Measurements from ENCODE around the gene PON2.

PON2 gene

GRCh38 chr7:95441042-95441823 is 6.4 kb upstream of the PON2 start:
- no peak for DNase-seq

DNA sequence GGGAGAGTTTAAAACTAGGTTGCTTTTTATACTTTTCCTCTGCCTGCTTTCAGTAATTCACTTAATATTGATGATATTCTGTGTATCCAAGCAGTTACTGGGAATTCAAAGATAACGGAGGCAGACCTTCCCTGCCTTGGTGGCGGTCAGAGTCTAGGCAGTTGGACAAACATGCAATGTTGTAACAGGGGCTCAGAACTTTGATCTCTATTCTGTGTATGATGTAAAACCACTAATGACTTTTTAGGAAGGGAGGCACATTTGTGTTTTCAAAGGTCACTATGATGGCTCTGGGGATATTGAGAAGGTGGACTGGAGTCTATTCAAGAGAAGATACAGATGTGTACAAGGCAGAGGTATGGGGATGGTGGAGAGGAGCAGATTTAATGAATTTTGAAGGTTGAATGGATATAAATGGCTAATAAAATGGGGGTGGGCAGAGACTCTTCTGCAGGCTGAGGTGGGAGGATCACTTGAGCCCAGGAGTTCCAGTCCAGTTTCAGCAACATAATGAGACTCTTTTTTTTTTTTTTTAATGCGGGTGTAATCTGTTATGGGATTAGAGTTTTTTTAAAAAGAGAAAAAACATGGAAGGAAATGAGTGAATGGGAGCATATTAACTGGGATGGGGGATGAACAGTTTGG is 5.7 kb upstream of the PON2 start:
- no peak for DNase-seq

DNA sequence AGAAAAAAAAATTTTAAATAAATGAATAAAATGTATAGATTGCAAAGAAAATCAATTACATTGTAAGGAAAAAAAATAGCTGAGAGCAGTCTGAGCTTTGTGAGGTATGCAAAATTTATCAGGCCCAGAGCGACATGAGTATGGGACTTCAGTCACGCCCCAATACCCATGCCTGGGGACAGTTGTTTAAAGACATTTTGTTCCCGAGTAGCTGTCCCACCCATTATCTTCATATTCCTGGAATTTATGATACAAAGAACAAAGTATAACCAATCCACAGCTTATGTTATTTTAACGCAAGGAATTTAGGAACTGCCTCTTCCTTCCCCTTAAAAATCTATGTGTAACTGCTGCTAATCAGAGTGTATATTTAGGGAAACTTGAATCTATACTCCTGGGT is 1.6 kb upstream of the PON2 start:
- no peak for DNase-seq

DNA sequence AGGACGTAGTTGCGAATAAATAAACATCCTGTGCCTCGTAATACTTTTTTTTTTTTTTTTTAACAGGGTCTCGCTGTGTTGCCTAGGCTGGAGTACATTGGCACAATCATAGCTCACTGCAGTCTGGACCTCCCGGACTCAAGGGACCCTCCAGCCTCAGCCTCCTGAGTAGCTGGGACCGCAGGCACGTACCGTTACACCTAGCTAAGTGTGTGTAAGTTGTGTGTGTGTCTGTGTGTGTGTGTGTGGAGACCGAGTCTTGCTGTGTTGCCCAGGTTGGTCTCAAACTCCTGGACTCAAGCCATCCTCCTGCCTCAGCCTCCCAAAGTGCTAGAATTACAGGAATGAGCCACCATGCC is 573 bp upstream of the PON2 start:
- DNase-seq = peak; percentile 5

GRCh38 chr7:95433952-95434556 is 774 bp downstream of the PON2 start:
- no peak for DNase-seq

- no peak for DNase-seq
Observed at GRCh38 chr7:95433129-95433528, 1.7 kb downstream of the PON2 start.

- no peak for DNase-seq
Observed at GRCh38 chr7:95432606-95433005, 2.2 kb downstream of the PON2 start.

GRCh38 chr7:95430864-95431263 is 4.0 kb downstream of the PON2 start:
- DNase-seq = no peak

DNA sequence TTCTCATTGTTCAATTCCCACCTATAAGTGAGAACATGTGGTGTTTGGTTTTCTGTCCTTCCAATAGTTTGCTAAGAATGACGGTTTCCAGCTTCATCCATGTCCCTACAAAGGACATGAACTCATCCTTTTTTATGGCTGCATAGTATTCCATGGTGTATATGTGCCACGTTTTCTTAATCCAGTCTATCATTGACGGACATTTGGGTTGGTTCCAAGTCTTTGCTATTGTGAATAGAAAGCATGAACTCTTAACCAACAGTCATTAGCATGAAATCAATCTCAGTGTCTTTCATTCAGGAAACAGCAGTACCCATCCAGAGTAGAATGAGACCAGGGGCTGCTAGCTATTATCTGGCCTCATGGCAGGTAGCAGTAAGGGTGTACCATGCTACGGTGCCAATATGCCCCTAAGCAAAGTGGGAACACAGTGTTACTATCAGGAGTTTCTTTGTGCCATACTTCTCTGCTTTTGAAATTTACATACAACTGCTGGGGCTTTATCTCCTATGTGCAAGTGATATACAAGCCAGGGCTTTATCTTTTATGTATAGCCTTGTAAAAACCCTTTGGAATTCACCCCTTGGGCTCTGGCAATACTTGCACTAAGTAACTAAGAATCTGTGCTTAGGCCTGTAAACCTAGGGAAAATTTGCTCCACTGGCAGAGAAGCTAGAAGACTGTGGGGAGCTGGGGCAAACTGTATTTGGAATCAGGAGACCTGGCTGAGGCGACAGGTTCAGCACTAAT is 5.4 kb downstream of the PON2 start:
- DNase-seq = no peak

GRCh38 chr7:95427914-95428516 is 6.8 kb downstream of the PON2 start:
- DNase-seq = no peak

GRCh38 chr7:95427166-95427565 is 7.7 kb downstream of the PON2 start:
- DNase-seq = no peak

DNA sequence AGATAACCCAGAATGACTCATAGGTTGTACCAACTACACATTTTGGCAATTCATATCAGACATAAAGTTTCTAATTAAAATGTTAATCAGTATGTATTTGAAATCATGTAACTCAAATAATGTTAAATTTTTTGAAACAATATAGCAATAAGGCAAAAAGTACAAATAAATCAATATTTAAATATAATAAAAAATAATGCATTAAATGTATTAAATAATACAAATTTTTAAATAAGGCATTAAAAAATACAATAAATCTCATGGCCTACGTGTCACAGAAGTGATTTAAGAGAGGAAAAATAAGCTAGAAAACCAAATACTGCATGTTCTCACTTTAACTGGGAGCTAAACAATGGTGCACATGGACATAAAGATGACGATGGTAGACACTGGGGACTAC is 9.1 kb downstream of the PON2 start:
- no peak for DNase-seq

GRCh38 chr7:95424716-95425115 is 10.1 kb downstream of the PON2 start:
- no peak for DNase-seq

- no peak for DNase-seq
Observed at GRCh38 chr7:95421847-95422444, 12.9 kb downstream of the PON2 start.

GRCh38 chr7:95421000-95421846 is 13.6 kb downstream of the PON2 start:
- DNase-seq = no peak

- no peak for DNase-seq
Observed at GRCh38 chr7:95412075-95412474, 22.8 kb downstream of the PON2 start.

- DNase-seq = no peak
Observed at GRCh38 chr7:95411666-95412065, 23.2 kb downstream of the PON2 start.

DNA sequence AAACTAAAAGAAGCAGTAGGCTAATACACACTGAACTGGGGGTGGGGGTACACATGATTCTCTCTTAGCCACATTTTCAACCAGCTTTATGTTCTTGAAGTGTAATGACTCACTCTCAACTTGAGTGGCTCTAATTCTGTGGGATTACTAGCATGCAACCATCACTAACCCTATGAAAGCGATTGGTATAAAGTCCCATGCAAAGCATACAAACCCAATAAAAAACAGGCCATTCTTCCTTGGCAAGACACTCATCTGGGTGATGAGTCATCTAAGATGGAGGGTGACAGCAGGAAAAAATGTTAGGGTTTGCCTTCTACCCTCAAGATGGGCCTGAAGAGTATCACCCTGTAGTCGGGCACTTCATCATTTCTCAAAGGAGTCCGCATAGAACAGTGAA is 23.8 kb downstream of the PON2 start:
- no peak for DNase-seq

DNA sequence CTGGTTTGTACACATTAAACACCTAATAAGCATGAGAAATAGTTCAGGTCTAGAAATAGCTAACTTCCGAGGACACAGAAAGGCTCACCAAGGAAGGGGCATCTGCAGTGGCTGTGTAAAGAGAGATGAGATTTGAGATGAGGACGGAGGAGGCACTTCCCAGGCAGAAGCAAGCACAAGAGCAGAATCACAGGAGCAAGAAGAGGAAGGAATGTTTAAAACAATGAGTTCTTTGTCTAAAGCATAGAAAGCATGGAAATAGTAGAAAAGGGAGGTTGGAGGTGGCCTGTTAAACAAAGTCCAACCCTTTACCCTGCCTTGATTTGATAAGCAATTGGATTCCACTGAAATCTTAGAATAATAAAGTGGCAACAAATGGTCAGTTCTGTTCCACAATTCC is 27.1 kb downstream of the PON2 start:
- no peak for DNase-seq

- DNase-seq = no peak
Observed at GRCh38 chr7:95405800-95406199, 29.0 kb downstream of the PON2 start.

GRCh38 chr7:95405208-95405607 is 29.6 kb downstream of the PON2 start:
- no peak for DNase-seq

- no peak for DNase-seq
Observed at GRCh38 chr7:95404316-95404865, 30.4 kb downstream of the PON2 start.
